ENCODE data around the gene BAIAP2L2.

The BAIAP2L2 gene

GRCh38 chr22:38068641-38069371 is 41.7 kb downstream of the BAIAP2L2 start:
- no peak for DNase-seq (ENCODE audit: low read depth)

DNA sequence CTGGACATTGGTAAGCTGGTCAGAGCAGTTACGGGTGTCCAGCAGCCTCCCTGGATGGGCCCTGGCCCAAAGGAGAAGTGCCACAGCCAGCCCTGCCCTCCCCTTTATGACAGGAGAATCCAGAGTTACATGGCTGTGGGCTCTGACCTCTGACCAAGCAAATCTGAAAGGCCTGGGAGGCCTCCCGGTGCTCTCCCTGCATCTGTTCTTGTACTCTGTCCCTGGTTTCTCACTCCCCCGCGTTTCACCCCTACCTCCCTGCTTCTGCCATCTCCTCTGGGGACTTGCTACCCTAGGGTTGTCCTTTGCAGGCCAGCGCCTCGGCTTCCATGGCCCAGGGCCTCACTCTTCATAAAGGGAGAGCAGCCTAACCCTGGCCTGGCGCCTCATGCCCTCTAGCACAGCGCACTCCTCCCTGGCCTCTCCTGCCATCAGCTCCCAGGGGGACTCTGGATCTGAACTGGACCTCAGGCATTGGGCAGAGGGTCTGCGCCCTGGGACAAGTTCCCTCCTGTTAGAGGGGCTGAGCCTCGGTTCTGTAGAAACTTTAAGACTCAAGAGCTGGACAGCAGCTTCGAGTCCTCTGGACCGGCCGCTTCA is 42.6 kb downstream of the BAIAP2L2 start:
- DNase-seq (ENCODE audit: low read depth), result no peak

DNA sequence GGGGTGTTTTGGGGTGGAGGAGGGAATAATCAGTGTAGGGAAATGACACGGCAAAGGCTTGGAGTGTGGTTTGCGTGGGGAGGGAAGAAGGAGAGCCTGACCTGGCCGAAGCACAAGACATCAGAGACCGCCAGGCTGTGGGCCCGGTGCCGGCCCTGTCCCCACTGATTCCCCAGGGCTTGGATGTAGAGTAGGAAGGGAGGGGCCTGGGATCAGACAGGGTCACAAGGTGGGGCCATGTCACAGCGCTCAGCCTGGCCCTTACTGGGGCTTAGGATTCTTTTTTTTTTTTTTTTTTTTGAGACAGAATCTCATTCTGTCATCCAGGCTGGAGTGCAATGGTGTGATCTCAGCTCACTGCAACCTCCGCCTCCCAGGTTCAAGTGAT is 43.5 kb downstream of the BAIAP2L2 start:
- no peak for DNase-seq (ENCODE audit: low read depth)

DNA sequence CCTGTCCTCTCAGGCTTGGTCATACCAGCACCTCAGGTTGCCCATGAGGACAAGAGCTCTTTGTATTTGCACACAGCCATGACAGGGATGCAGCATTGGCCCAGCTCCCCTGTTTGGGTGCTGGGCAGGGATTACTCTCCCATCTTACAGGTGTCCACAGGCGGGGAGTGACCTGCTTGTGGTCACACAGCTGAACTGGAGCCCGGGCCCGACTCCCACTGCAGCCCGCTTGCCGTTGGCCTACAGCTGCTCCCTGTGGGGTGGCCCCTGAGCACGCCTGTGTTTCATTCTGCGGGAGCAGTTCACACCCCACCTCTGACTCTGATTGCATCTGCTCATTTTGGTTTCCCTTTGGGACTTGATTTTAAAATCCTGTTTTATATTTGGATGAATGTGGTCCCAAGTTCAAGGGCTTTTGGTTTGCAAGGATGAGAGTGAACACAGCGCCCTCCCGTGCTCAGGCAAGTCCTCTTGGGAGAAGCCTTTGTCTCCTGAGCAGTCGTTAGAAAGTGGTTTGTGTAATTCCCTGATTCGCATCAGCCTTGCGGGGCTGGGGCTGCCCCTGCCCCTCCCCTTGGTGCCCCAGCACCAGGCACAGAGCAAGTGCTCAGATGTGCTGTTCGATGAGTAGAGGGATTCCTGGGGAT is 44.0 kb downstream of the BAIAP2L2 start:
- DNase-seq (ENCODE audit: low read depth), result no peak

DNA sequence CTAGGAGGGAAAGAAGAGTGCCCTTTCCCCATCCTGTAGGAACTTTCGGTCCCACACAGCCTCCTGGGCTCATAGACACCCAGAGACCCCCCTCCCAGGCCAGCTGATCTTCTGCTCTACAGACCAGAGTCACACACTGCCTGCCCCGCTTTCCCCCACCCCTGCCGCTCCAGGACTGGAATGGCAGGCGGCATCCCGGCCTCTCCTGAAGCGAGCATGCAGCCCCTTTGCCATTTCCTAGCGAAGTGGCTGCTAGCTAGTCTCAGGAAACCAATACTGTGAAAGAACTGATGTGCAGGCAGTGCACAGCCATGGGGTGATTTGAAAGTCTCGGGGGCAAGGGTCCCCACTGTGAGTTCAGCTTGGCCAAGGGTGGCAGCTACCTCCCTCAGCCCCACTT is 44.9 kb downstream of the BAIAP2L2 start:
- DNase-seq (ENCODE audit: low read depth), result no peak

DNA sequence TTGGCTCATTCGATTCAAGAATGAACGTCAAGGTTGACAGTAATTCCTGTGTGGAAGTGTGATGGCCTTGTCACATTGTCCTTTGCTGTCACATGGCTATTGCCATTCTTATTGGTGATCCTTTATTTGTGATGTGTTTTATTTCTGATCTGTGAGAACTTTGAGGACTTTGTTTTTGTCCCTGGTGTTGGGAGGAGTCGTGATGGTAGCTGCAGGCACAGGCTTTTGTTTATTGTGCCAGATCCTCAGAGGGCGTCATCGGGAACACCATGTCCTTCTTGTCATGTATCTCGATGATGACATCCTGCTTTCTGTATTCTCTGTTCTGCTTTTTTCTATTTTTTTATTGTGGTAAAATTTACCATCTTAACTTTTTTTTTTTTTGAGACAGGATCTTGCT is 47.7 kb downstream of the BAIAP2L2 start:
- DNase-seq (ENCODE audit: low read depth), result no peak

GRCh38 chr22:38056969-38057891 is 53.3 kb downstream of the BAIAP2L2 start, which contains the start of gene PICK1:
PICK1 (plus strand) TSS chr22:38057404; CDS start chr22:38057810, 406 bp downstream.
- no peak for DNase-seq (ENCODE audit: low read depth)

GRCh38 chr22:38051900-38052862 is 58.3 kb downstream of the BAIAP2L2 start:
- DNase-seq (ENCODE audit: low read depth), result peak; percentile 56

GRCh38 chr22:38051261-38051660 is 59.2 kb downstream of the BAIAP2L2 start:
- no peak for DNase-seq (ENCODE audit: low read depth)

- DNase-seq (ENCODE audit: low read depth), result no peak
Observed at GRCh38 chr22:38050720-38051119, 59.8 kb downstream of the BAIAP2L2 start.

DNA sequence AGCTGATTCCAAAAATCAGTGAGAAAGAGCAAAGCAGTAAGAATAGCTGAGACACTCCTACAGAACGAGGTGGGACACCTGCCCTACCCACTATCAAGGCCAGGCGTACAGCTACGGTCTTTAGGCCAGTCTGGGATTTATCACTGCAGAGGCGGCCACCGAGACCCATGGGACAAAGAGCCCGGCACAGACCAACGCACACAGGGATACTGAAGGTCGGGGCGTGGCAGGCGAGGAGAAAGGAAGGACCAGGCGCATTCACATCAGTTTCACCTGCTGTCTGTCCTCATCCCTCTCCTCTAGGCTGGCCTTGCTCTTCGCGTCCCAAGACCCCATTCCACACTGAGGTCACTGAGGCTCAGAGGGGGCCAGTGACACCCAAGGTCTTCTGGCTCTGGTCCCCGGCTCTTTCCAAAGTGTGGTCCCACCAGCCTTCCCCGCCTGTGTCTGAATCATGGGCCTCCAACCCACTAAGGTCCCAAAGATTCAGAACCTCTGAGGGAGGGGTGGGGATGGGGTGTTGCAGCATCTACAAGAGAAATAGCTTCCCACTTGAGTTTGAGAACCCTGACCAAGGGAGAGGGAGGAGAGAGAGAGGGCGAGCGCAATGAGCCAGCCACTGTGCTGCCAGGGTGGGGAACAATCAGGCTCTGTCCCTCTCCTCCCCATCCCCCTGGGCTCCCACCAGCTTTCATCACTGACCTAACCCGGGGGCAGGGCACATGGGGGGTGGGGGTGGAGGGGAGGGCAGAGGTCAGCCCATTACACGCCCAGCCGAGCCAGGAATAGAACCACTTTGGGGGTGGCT is 60.5 kb downstream of the BAIAP2L2 start:
- no peak for DNase-seq (ENCODE audit: low read depth)

- no peak for DNase-seq (ENCODE audit: low read depth)
Observed at GRCh38 chr22:38046070-38046748, 64.3 kb downstream of the BAIAP2L2 start.

- DNase-seq (ENCODE audit: low read depth), result no peak
Observed at GRCh38 chr22:38043151-38044039, 67.1 kb downstream of the BAIAP2L2 start.

- no peak for DNase-seq (ENCODE audit: low read depth)
Observed at GRCh38 chr22:38042488-38042790, 68.0 kb downstream of the BAIAP2L2 start.

DNA sequence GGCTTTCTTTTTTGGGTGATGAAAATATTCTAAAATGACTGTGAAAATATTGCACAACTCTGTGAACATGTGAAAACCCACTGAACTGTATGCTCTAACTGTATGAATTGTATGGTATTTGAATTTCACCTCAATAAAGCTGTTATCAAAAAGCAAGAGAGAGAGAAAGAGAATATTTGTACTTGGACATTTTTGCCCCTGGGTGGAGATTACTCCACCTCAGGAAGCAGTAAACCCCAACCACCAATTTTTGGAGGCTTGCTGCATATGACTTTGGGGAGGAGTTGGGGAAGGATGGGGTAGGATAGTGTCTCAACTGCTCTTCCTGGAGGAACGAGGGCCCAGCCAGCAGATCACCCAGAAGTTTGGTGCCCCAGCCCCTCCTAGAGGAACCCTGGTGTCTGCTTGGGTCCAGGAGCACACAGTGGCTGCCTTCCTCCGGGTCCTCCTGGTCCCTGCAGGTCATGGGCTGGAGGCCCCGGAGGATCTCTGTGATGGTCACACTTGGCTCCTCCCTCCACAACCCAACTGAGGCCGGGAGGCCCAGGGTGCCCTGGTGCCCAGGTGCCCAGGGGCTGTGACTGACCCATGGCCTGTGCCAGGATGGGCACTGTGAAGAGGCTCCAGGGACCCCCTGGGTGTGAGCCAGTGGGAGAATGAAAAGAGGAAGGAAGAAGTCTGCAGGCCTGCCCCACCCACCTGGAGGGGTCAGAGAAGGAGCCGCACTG is 68.6 kb downstream of the BAIAP2L2 start:
- peak; percentile 48 for DNase-seq (ENCODE audit: low read depth)

GRCh38 chr22:38040953-38041759 is 69.3 kb downstream of the BAIAP2L2 start:
- no peak for DNase-seq (ENCODE audit: low read depth)
